ENCODE measurements around the gene SAV1. TPM values are rescaled to one million over a fixed set of nuclear protein-coding genes. Genes with fewer than 3 reads are reported as not detected.

Gene SAV1
- total RNA-seq, 6 experiments from 2014 or later = 23.3 to 32.6 (median 30.5) TPM

- H3K36me3 Mint-ChIP-seq (ENCODE audit: low read depth) = peaks cover 6% of the 10 kb centered on the region; the same call in 1 of the 2 replicates
- no peaks in the 10 kb centered on the region for H3K9me3 Mint-ChIP-seq
- no peak for TF ChIP-seq CTCF (IDR thresholded peaks at IDR 0.05)
- H3K27me3 Mint-ChIP-seq (ENCODE audit: insufficient read depth) = no peaks in the 10 kb centered on the region
- peak; percentile 39 for DNase-seq
- H3K27ac Mint-ChIP-seq = peak overlapping the region; percentile 77
- peaks cover 52% of the 10 kb centered on the region for H3K4me1 Mint-ChIP-seq (ENCODE audit: low read depth)
- peak overlapping the region; percentile 74 for H3K4me3 Mint-ChIP-seq
These were observed 9.5 kb upstream of the SAV1 start for GRCh38 chr14:50677527-50678063.

GRCh38 chr14:50676814-50677516, 8.9 kb upstream of the SAV1 start:
- H3K27ac Mint-ChIP-seq = peak overlapping the region; percentile 66
- H3K36me3 Mint-ChIP-seq (ENCODE audit: low read depth) = peaks cover 6% of the 10 kb centered on the region; the same call in 1 of the 2 replicates
- H3K27me3 Mint-ChIP-seq (ENCODE audit: insufficient read depth) = no peaks in the 10 kb centered on the region
- no peaks in the 10 kb centered on the region for H3K9me3 Mint-ChIP-seq
- DNase-seq = no peak
- peak overlapping the region; percentile 74 for H3K4me3 Mint-ChIP-seq
- H3K4me1 Mint-ChIP-seq (ENCODE audit: low read depth) = peaks cover 52% of the 10 kb centered on the region
- no peak for TF ChIP-seq CTCF (IDR thresholded peaks at IDR 0.05)

- Mint-ChIP-seq H3K27me3 (ENCODE audit: insufficient read depth) (no peaks in the 10 kb centered on the region), H3K9me3 (no peaks in the 10 kb centered on the region), H3K4me3 (peak overlapping the region; percentile 31), H3K4me1 (ENCODE audit: low read depth) (peaks cover 52% of the 10 kb centered on the region), H3K36me3 (ENCODE audit: low read depth) (peaks cover under 1% of the 10 kb centered on the region; the same call in 1 of the 2 replicates), H3K27ac (peak overlapping the region; percentile 71)
- no peak for TF ChIP-seq CTCF (IDR thresholded peaks at IDR 0.05)
- no peak for DNase-seq
These were observed 7.5 kb upstream of the SAV1 start for GRCh38 chr14:50675597-50675996.

GRCh38 chr14:50670866-50671256, 2.8 kb upstream of the SAV1 start:
- H3K4me3 Mint-ChIP-seq = no peak overlapping the region
- H3K4me1 Mint-ChIP-seq (ENCODE audit: low read depth) = peaks cover 19% of the 10 kb centered on the region
- no peaks in the 10 kb centered on the region; the same call in 1 of the 2 replicates for H3K27me3 Mint-ChIP-seq (ENCODE audit: insufficient read depth)
- no peak overlapping the region for H3K27ac Mint-ChIP-seq
- no peak for TF ChIP-seq CTCF (IDR thresholded peaks at IDR 0.05)
- H3K9me3 Mint-ChIP-seq = no peaks in the 10 kb centered on the region
- H3K36me3 Mint-ChIP-seq (ENCODE audit: low read depth) = peaks cover 8% of the 10 kb centered on the region; the same call in 1 of the 2 replicates
- DNase-seq = no peak

GRCh38 chr14:50670196-50670865, 2.2 kb upstream of the SAV1 start:
- Mint-ChIP-seq H3K36me3 (ENCODE audit: low read depth) (peaks cover 8% of the 10 kb centered on the region; the same call in 1 of the 2 replicates), H3K27me3 (ENCODE audit: insufficient read depth) (no peaks in the 10 kb centered on the region; the same call in 1 of the 2 replicates), H3K27ac (no peak overlapping the region), H3K4me3 (no peak overlapping the region), H3K9me3 (no peaks in the 10 kb centered on the region), H3K4me1 (ENCODE audit: low read depth) (peaks cover 14% of the 10 kb centered on the region)
- DNase-seq = peak; percentile 31
- TF ChIP-seq CTCF (IDR thresholded peaks at IDR 0.05) = no peak

Measured in HFFc6 (cell line).